GM13977 (cell line): ENCODE measurements around the gene STXBP6.
A peak's percentile ranks its signal among the peaks of the same experiment; 100 is the strongest.

Experiments
- DNase-seq: peaks from one replicate; pipeline ENCODE4 v3.0.0; 2012; ENCODE audit warnings: low spot score
- in situ Hi-C: fragments of 300-500 bp; cut with MboI; formaldehyde crosslinking; loops from one replicate; pipeline ENCODE4 v1.12.0; 2022; ENCODE audit warnings: low sequenced_read_pairs, low pct_unique_long_range_greater_than_20kb, mixed read lengths, inconsistent platforms; ENCODE audit not compliant: unreplicated experiment
- TF ChIP-seq, protein P1 (sequence below): IDR thresholded peaks from 2 replicates; pipeline ENCODE4 v1.5.1; 2012; ENCODE audit warnings: mild to moderate bottlenecking, control low read depth; ENCODE audit not compliant: insufficient read depth; ENCODE audit errors: extremely low read depth, missing control alignments

Gene STXBP6

DNA sequence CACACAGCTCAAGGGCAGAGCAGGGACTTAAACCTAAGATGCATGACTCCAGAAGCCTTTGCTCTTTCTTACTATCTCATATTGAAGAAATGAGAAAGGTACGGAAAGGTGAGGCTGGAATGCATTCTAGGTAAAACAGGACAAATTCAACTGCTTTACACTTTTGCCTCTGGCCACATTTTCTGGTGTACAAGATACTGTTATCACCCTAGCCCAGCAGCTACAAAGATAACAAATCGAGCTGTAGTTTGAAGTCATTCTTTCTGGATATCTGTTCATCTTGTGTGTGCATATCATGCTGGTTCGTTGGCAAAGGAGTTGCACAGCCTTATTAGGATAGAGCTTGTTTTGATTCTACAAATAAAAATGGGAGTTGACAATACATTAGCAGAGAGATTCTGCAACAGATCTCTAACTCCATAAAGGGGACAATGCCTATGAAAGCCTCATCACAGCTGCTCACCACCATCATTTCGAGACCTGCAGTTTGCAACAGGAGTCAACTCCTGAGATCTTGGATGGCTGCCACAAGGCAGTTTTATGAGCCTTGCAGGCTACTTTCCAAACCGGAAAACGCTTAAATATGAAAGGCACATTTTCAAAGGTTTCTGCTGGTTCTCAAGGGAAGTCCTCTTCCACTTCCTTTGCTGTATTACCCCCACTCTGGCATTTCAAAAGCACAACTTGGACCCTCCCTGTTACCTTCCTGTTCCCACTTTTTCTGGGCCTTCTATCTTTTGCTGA lies 64.9 kb downstream of the STXBP6 start:
- in situ Hi-C loops = no loop called here
- DNase-seq = no peak
- TF ChIP-seq, protein P1, sequence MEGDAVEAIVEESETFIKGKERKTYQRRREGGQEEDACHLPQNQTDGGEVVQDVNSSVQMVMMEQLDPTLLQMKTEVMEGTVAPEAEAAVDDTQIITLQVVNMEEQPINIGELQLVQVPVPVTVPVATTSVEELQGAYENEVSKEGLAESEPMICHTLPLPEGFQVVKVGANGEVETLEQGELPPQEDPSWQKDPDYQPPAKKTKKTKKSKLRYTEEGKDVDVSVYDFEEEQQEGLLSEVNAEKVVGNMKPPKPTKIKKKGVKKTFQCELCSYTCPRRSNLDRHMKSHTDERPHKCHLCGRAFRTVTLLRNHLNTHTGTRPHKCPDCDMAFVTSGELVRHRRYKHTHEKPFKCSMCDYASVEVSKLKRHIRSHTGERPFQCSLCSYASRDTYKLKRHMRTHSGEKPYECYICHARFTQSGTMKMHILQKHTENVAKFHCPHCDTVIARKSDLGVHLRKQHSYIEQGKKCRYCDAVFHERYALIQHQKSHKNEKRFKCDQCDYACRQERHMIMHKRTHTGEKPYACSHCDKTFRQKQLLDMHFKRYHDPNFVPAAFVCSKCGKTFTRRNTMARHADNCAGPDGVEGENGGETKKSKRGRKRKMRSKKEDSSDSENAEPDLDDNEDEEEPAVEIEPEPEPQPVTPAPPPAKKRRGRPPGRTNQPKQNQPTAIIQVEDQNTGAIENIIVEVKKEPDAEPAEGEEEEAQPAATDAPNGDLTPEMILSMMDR = no peak

- no peak for DNase-seq
- in situ Hi-C loops = no loop called here
- TF ChIP-seq, protein P1 = no peak
These were observed 67.3 kb downstream of the STXBP6 start for GRCh38 chr14:24982472-24983155.

DNA sequence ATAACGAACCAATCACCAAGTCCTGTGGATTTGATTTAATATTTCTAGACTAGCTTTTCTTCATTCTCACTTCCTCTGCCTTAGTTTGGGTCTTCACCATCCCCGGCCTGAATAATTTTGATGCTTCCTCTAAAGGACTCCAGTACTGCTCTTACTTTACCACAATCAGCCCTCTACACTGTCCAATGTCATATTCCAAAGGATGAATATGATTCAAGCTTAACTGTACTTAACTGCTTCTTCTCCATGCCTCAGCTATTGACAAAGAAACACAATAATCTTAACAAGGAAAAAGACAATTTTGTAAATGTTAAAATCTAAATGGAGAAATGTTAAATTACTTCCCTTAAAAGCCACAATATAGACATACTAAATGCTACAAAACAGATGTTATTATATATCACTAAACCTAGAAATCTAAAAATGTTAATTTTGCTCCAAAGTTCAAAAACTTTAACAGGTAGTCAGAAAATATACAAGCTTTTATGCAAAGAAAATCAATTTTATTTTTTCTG lies 70.2 kb downstream of the STXBP6 start:
- DNase-seq = no peak
- in situ Hi-C loops = no loop called here
- TF ChIP-seq, protein P1 = no peak

GRCh38 chr14:24978862-24979724 lies 70.9 kb downstream of the STXBP6 start:
- TF ChIP-seq, protein P1 = no peak
- peak; percentile 13 for DNase-seq
- in situ Hi-C loops = no loop called here

DNA sequence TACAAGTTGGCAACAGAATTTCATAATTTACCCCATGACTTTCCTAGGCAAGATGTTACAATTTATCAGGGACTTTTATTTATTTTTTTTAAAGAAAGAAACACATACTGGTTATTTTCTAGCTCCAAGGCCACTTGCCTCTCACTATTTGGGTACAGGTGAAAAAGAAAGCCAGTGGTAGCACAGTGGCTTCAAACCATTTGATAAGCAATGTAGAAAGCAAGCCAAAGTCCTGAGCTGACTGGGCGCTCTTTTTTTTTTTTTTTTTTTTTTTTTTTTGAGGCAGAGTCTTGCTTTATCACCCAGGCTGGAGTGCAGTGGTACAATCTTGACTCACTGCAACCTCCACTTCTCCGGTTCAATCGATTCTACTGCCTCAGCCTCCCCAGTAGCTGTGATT lies 73.3 kb downstream of the STXBP6 start:
- DNase-seq = no peak
- in situ Hi-C loops = no loop called here
- TF ChIP-seq, protein P1 = no peak

DNA sequence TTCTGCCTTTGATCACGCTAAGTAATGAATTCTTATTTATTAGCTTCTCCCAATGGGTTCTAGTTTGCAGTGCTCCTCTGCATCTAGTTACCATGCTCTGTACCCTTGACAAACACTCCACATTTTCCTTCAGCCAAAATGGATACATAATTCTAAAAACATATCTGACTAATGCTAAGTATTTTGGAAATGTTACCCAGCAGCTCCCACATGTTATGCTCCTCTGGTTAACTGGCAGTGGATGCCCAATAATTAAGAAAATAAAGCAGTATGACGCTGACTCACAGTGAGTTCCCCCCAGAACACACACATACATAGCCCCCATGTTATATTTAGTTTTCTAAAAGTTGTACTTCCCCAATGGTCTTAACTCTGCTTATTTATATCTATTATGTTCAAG lies 74.6 kb downstream of the STXBP6 start:
- DNase-seq = no peak
- TF ChIP-seq, protein P1 = no peak
- in situ Hi-C loops = no loop called here
